Measurements from ENCODE around the gene GTF2IRD1. TPM values are rescaled to one million over a fixed set of nuclear protein-coding genes. Genes with fewer than 3 reads are reported as not detected.

Gene GTF2IRD1
- total RNA-seq, 4 donors from 2014 or later, result 42.9 to 109 (median 77.0) TPM

DNA sequence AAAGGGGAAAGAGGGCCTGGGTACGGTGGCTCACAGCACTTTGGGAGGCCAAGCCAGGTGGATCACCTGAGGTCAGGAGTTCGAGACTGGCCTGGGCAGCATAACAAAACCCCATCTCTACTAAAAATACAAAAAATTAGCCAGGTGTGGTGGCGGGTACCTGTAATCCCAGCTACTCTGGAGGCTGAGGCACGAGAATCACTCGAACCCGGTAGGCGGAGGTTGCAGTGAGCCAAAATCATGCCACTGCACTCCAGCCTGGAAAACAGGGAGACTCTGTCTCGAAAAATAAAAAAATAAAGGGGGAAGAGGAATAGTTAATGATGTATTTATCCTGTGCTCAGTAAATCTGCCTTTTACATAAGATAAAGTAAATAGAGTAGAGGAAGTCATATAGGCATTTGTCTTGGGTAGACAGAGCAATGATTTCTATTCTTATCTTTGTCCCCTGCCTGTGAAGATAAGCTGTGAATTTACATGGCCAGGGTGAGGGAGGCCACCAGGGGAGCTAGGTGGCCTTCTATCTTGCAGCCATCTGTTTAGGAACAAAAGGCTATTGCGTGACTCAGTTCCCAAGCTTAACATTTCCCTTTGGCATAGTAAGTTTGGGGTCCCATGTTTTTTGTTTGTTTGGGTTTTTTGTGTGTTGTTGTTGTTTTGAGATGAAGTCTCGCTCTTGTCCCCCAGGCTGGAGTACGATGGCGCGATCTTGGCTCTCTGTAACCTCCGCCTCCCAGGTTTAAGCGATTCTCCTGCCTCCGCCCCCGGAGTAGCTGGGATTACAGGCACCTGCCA is 130.7 kb downstream of the GTF2IRD1 start:
- intact Hi-C loops (cut with DNase I; ENCODE audit: low total_unique reads) (no loop called here), in situ Hi-C loops (cut with MboI; ENCODE audit: low sequenced_read_pairs in 4 of 4) (loop anchor here in 1 of 4 donors (25.0 kb wide), 1 partner anchor 103 kb away; no protein-coding TSS in a partner anchor)
- Histone ChIP-seq H3K9me3 (no peaks in the 10 kb centered on the region), H3K36me3 (no peaks in the 10 kb centered on the region), H3K27ac (peak overlapping the region in 1 of 4 donors; percentile 18), H3K4me3 (no peak overlapping the region), H3K27me3 (no peaks in the 10 kb centered on the region), H3K4me1 (peaks cover 0 to 23% of the 10 kb centered on the region in 2 donors)
- no peak for TF ChIP-seq CTCF (IDR thresholded peaks at IDR 0.05 in 4 of 5, conservative IDR thresholded peaks at IDR 0.05 in 1 of 5)
- no peak for DNase-seq
- no peak for ATAC-seq

DNA sequence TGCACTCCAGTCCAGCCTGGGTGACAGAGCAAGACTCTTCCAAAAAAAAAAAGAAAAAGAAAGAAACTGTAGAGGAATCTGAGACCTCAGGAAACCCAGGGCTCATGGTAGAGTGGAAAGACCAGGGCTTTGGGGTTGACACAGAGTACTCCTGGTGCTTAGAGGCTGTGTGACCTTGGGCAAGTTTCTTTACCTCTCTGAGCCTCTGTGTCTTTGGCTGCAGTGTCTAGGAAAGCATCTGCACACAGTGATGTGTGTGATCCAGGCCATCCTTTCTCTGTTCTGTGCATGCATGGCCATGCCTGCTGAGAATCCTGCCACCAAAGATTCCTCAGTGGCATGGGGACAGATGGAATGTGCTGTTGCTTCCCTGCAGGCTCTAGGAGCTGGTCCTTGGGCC is 132.1 kb downstream of the GTF2IRD1 start:
- TF ChIP-seq CTCF (IDR thresholded peaks at IDR 0.05 in 4 of 5, conservative IDR thresholded peaks at IDR 0.05 in 1 of 5) (no peak), POLR2A (IDR thresholded peaks at IDR 0.05) (no peak)
- ATAC-seq, result no peak
- Histone ChIP-seq H3K4me1 (peaks cover 0 to 10% of the 10 kb centered on the region in 2 donors), H3K36me3 (peaks cover 0 to 7% of the 10 kb centered on the region in 2 donors), H3K27me3 (no peaks in the 10 kb centered on the region), H3K27ac (no peak overlapping the region), H3K9me3 (no peaks in the 10 kb centered on the region), H3K4me3 (no peak overlapping the region)
- intact Hi-C loops (cut with DNase I; ENCODE audit: low total_unique reads), result no loop called here
- in situ Hi-C loops (cut with MboI; ENCODE audit: low sequenced_read_pairs in 4 of 4), result loop anchor here in 1 of 4 donors (25.0 kb wide), 1 partner anchor 101 kb away; no protein-coding TSS in a partner anchor
- DNase-seq, result no peak

DNA sequence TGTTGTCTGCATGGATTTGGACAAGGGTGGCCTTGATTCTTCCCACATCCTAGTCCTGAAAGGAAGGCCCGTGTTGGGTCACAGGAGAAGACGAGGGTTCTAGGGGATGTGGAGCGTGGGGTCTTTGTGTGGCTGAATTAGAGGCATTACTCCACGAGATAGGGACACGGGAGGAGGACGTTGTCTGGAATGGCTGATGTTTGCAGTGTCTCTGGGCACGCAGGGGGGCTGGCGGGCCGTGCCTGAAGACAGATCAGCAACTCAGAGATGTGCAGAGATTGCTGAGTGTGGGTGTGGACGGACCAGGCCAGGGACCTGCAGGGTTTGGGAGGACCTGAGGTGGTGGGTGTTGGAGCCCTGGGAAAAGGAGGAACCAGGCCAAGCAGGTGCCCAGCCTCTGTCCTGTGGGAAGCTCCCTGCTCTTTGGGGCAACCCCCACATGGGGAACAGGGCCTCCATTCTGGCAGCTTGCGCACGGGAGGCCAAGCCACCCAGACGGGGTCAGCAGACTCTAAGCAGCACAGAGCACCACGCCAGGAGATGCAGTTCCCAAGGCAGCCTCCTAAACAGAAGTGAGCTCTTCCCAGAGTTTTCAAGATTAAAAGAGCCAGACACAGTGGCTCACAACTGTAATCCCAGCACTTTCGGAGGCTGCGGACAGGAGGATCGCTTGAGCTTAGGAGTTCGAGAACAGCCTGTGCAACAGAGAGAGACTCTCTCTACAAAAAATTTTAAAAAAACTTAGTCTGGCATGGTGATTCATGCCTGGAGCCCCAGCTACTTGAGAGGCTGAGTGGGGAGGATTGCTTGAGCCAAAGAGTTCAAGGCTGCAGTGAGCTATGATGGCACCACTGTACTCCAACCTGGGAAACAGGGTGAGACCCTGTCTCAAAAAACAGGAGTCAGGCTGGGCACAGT is 132.8 kb downstream of the GTF2IRD1 start:
- no peak for ATAC-seq
- no peak for DNase-seq
- Histone ChIP-seq H3K27me3 (no peaks in the 10 kb centered on the region), H3K9me3 (no peaks in the 10 kb centered on the region), H3K4me1 (peaks cover 0 to 10% of the 10 kb centered on the region in 2 donors), H3K27ac (peak overlapping the region in 2 of 4 donors; percentile 54 to 61), H3K4me3 (no peak overlapping the region), H3K36me3 (peaks cover 0 to 10% of the 10 kb centered on the region in 2 donors)
- no peak for TF ChIP-seq POLR2A (IDR thresholded peaks at IDR 0.05)
- TF ChIP-seq CTCF (IDR thresholded peaks at IDR 0.05 in 4 of 5, conservative IDR thresholded peaks at IDR 0.05 in 1 of 5), result no peak
- intact Hi-C loops (cut with DNase I; ENCODE audit: low total_unique reads), result no loop called here
- in situ Hi-C loops (cut with MboI; ENCODE audit: low sequenced_read_pairs in 4 of 4), result loop anchor here in 1 of 4 donors (25.0 kb wide), 1 partner anchor 101 kb away; no protein-coding TSS in a partner anchor

- in situ Hi-C loops (cut with MboI; ENCODE audit: low sequenced_read_pairs in 4 of 4) (loop anchor here in 1 of 4 donors (25.0 kb wide), 1 partner anchor 100 kb away; no protein-coding TSS in a partner anchor), intact Hi-C loops (cut with DNase I; ENCODE audit: low total_unique reads) (no loop called here)
- no peak for TF ChIP-seq POLR2A (IDR thresholded peaks at IDR 0.05)
- TF ChIP-seq CTCF (IDR thresholded peaks at IDR 0.05 in 4 of 5, conservative IDR thresholded peaks at IDR 0.05 in 1 of 5), result no peak
- H3K27ac ChIP-seq, result peak overlapping the region in 3 of 4 donors; percentile 28 to 61 (median 54)
- no peaks in the 10 kb centered on the region for H3K27me3 ChIP-seq
- no peaks in the 10 kb centered on the region for H3K9me3 ChIP-seq
- peak; percentile 63 for ATAC-seq
- DNase-seq, result peak; percentile 50 to 71
- H3K4me3 ChIP-seq, result no peak overlapping the region
- peaks cover 0 to 14% of the 10 kb centered on the region in 2 donors for H3K36me3 ChIP-seq
- H3K4me1 ChIP-seq, result peaks cover 0 to 10% of the 10 kb centered on the region in 2 donors
Observed at GRCh38 chr7:74587435-74588126, 133.9 kb downstream of the GTF2IRD1 start.

Data from gastrocnemius medialis (tissue), 4 donors.